Measurements from ENCODE around the gene EXOC2. TPM values are rescaled to one million over a fixed set of nuclear protein-coding genes. Genes with fewer than 3 reads are reported as not detected.

EXOC2 gene
- total and polyA plus RNA-seq, 12 donors = 4.9 to 23.7 (median 17.1) TPM

DNA sequence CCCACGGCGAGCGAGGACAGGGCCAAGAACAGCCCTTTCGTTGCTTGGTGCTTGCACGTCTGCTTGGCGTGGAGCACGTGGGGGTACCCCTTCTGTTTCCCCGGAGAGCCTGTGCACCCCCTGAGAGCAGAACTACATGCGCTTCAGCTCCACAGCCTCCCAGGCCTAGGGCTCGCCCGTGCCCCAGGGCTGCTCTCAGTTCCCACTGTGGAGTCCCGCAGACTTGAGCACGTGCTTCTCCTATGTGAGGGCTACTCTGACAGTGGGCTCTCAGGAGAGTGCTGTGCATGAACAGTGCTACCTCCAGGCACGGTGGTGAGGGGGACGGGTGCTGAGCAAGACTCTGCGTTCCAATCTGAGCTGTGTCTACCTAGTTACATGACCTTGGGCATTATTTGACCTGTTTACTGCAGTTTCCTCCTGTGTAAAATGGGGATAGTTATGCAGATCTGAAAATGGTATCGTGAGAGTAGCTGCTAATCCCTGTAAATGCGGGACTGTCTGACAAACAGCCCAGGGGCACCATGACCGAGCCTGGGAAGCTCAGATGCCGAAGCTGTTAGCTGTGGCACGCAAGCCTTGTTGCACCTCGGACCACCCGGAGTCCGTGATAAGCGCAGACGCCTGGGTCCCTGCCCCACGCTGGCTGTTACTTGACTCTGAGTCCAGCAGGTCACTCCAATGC is 219.0 kb downstream of the EXOC2 start:
- Histone ChIP-seq H3K4me3 (no peak overlapping the region), H3K4me1 (replicated peaks in 1 of 2) (no peaks in the 10 kb centered on the region), H3K27me3 (no peaks in the 10 kb centered on the region), H3K9me3 (replicated peaks in 1 of 3) (no peaks in the 10 kb centered on the region), H3K27ac (no peak overlapping the region), H3K36me3 (replicated peaks in 1 of 2) (no peaks in the 10 kb centered on the region)
- no peak for DNase-seq
- no peak for TF ChIP-seq POLR2A (IDR thresholded peaks at IDR 0.05)
- TF ChIP-seq, protein P1, sequence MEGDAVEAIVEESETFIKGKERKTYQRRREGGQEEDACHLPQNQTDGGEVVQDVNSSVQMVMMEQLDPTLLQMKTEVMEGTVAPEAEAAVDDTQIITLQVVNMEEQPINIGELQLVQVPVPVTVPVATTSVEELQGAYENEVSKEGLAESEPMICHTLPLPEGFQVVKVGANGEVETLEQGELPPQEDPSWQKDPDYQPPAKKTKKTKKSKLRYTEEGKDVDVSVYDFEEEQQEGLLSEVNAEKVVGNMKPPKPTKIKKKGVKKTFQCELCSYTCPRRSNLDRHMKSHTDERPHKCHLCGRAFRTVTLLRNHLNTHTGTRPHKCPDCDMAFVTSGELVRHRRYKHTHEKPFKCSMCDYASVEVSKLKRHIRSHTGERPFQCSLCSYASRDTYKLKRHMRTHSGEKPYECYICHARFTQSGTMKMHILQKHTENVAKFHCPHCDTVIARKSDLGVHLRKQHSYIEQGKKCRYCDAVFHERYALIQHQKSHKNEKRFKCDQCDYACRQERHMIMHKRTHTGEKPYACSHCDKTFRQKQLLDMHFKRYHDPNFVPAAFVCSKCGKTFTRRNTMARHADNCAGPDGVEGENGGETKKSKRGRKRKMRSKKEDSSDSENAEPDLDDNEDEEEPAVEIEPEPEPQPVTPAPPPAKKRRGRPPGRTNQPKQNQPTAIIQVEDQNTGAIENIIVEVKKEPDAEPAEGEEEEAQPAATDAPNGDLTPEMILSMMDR (IDR thresholded peaks at IDR 0.05) = no peak
- 77 to 83% (median 82%) methylated on average over 11 to 27 of the region's 27 CpGs for WGBS, 4 donors
- intact Hi-C loops (cut with DNase I) = no loop called here

- Histone ChIP-seq H3K36me3 (replicated peaks in 1 of 2) (no peaks in the 10 kb centered on the region), H3K4me1 (replicated peaks in 1 of 2) (no peaks in the 10 kb centered on the region), H3K4me3 (no peak overlapping the region), H3K27me3 (no peaks in the 10 kb centered on the region), H3K9me3 (replicated peaks in 1 of 3) (no peaks in the 10 kb centered on the region), H3K27ac (no peak overlapping the region)
- no peak for TF ChIP-seq POLR2A (IDR thresholded peaks at IDR 0.05)
- TF ChIP-seq, protein P1 (IDR thresholded peaks at IDR 0.05) = no peak
- WGBS, 4 donors = 73 to 84% (median 79%) methylated on average over 3 of the region's 3 CpGs
- intact Hi-C loops (cut with DNase I) = no loop called here
- no peak for DNase-seq
These were observed 219.6 kb downstream of the EXOC2 start for GRCh38 chr6:473356-473755.

DNA sequence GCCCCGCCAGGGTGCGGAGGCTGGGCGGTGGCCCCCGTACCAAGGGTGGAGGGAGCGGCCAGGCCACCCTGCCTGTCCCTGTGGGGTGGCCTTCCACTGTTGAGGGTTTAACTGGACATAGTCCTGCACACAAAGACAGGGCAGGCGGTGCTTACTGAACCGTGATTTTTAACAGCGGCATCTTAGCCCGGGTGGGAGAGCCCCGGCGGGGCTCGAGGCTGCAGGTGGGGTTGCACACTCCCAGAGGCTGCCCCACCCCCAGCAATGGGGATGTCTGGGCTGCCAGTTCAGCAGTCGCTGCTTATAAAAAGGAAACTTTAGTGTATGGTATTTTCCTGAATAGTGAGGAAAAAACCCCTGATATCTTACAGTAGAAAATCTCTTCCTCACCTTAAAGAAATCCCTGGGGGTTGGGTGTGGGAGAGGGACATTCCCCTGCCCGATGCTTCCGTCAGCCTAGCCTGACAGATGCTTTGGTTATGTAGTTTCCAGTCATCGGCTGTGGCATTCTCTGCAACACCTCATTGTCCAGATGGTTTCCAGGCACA is 222.0 kb downstream of the EXOC2 start:
- 83 to 90% (median 85%) methylated on average over 12 to 16 of the region's 16 CpGs for WGBS, 4 donors
- TF ChIP-seq POLR2A (IDR thresholded peaks at IDR 0.05) = no peak
- TF ChIP-seq, protein P1 (IDR thresholded peaks at IDR 0.05) = no peak
- intact Hi-C loops (cut with DNase I) = no loop called here
- peaks cover 9% of the 10 kb centered on the region for H3K27me3 ChIP-seq
- H3K4me3 ChIP-seq = no peak overlapping the region
- H3K9me3 ChIP-seq (replicated peaks in 1 of 3) = no peaks in the 10 kb centered on the region
- DNase-seq = no peak
- no peaks in the 10 kb centered on the region for H3K36me3 ChIP-seq (replicated peaks in 1 of 2)
- no peak overlapping the region for H3K27ac ChIP-seq
- H3K4me1 ChIP-seq (replicated peaks in 1 of 2) = no peaks in the 10 kb centered on the region

- intact Hi-C loops (cut with DNase I) = no loop called here
- WGBS, 4 donors = 76 to 81% (median 80%) methylated on average over 20 to 25 of the region's 25 CpGs
- Histone ChIP-seq H3K4me3 (no peak overlapping the region), H3K27ac (no peak overlapping the region), H3K9me3 (replicated peaks in 1 of 3) (no peaks in the 10 kb centered on the region), H3K36me3 (replicated peaks in 1 of 2) (no peaks in the 10 kb centered on the region), H3K27me3 (peaks cover 9% of the 10 kb centered on the region), H3K4me1 (replicated peaks in 1 of 2) (no peaks in the 10 kb centered on the region)
- DNase-seq = no peak
- no peak for TF ChIP-seq POLR2A (IDR thresholded peaks at IDR 0.05)
- TF ChIP-seq, protein P1 (IDR thresholded peaks at IDR 0.05) = no peak
These were observed 222.7 kb downstream of the EXOC2 start for GRCh38 chr6:470051-470900.

All from adrenal gland (tissue), 12 donors.